Measurements from ENCODE around the gene GJC2. TPM values are rescaled to one million over a fixed set of nuclear protein-coding genes. Genes with fewer than 3 reads are reported as not detected.

Gene GJC2
- total RNA-seq, 1 experiment from 2014 or later, result 0.76 TPM

DNA sequence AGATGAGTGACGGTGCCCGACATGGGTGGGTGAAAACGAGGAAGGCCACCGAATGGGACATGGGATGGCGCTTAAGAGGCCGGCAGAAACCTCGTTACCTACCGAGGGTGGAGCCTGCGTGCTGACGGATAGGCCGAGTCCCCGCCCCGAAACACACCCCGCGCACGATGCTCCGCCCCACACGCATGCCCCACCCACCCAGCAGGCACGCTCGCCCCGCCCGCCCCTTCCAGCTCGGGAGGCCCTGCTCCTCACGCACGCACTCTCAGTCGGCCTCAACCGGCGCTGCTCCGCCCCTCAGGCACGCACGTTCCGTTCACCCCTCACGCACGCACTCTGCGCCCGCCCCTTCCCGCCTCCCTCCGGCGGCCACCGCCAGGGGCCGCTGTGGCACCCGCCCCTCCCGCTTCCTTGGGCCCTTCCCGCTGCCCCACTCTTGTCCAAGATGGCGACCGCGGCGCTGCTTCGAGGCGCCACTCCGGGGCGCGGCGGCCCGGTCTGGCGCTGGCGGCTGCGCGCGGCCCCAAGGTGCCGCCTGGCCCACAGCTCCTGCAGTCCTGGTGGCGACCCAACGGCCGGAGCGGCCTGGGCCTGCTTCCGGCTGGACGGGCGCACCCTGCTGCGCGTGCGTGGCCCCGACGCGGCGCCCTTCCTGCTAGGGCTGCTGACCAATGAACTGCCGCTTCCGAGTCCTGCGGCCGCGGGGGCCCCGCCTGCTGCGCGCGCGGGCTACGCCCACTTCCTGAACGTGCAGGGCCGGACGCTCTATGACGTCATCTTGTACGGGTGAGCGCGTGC is 15.8 kb downstream of the GJC2 start, which contains the start of gene IBA57:
IBA57 (plus strand) TSS at position 433 of the 798 bp plus-strand sequence; CDS start at position 446, 13 bp downstream.
- Histone ChIP-seq H3K79me2 (ENCODE audit: insufficient read depth, low read length) (peaks cover 29% of the 10 kb centered on the region), H3K9me3 (ENCODE audit: control insufficient read depth in 1 of 2, insufficient read depth in 1 of 2, low read depth in 1 of 2, low read length in 2 of 2) (no peaks in the 10 kb centered on the region), H2AFZ (ENCODE audit: low read depth, low read length, poor library complexity, severe bottlenecking) (no peak within 1 kb of the TSS), H3K27ac (ENCODE audit: low read depth, low read length) (peak within 1 kb of the TSS; percentile 100), H3K27me3 (ENCODE audit: insufficient read depth, low read length) (no peaks in the 10 kb centered on the region), H4K20me1 (ENCODE audit: insufficient read depth) (no peaks in the 10 kb centered on the region), H3K9me2 (ENCODE audit: insufficient read depth) (no peaks in the 10 kb centered on the region), H3K9ac (ENCODE audit: low read length) (peak within 1 kb of the TSS; percentile 85), H3K4me1 (ENCODE audit: control insufficient read depth in 1 of 2, insufficient read depth in 2 of 2, low read length in 2 of 2) (peaks cover 10 to 39% of the 10 kb centered on the region in 2 experiments), H3K4me3 (replicated peaks in 1 of 2; ENCODE audit: low read depth in 1 of 2, low read length in 2 of 2) (peak within 1 kb of the TSS; percentile 76 to 78), H3K36me3 (ENCODE audit: control insufficient read depth in 1 of 2, insufficient read depth in 2 of 2, low read length in 2 of 2) (no peaks in the 10 kb centered on the region), H3K4me2 (ENCODE audit: low read length) (peak within 1 kb of the TSS; percentile 98)
- RAD21 ChIA-PET (ENCODE audit: low non-redundant PET in 1 of 2, low total read pairs in 2 of 2, uncharacterized antibody in 2 of 2, unreplicated experiment in 2 of 2), result interaction anchor here (0.6 to 1.5 kb wide), 4 partner anchors 8 to 37 kb away, joined by 4 to 6 read pairs (median 5); no protein-coding TSS in a partner anchor
- ATAC-seq (peak; percentile 88), DNase-seq (ENCODE audit: low read depth, low spot score) (peak; percentile 97)
- intact Hi-C loops (cut with micrococcal nuclease), result loop anchor here (1.0 kb wide), 1 partner anchor 25 kb away; the partner anchor contains the start of gene GUK1
- CTCF ChIA-PET, result interaction anchor here (0.6 to 3.6 kb wide), 15 partner anchors 8 to 240 kb away, joined by 3 to 15 read pairs (median 3); no protein-coding TSS in a partner anchor
- BruUV-seq (replicated peaks), result no TSS peak
- TF ChIP-seq SIN3A (IDR thresholded peaks at IDR 0.05; ENCODE audit: low read depth) (no peak), ZFX (IDR thresholded peaks at IDR 0.05) (peak; percentile 91), JUND (IDR thresholded peaks at IDR 0.05) (no peak), RAD21 (IDR thresholded peaks at IDR 0.05; ENCODE audit: low read depth) (no peak), EGR1 (IDR thresholded peaks at IDR 0.05; ENCODE audit: low read depth) (peak; percentile 82; the same call in 1 of the 2 replicates), POLR2AphosphoS5 (IDR thresholded peaks at IDR 0.05; ENCODE audit: low read depth, low read length) (peak; percentile 88), TCF7L2 (IDR thresholded peaks at IDR 0.05; ENCODE audit: borderline replicate concordance, extremely low read depth, insufficient read depth, insufficient read length) (peak; percentile 13), POLR2A (IDR thresholded peaks at IDR 0.05; ENCODE audit: borderline replicate concordance, extremely low read depth, insufficient read depth, insufficient read length) (peak; percentile 64), SP1 (IDR thresholded peaks at IDR 0.05; ENCODE audit: low read depth) (peak; percentile 74), YY1 (IDR thresholded peaks at IDR 0.05; ENCODE audit: extremely low read depth, insufficient replicate concordance, low read depth, low read length) (peak; percentile 94), FOSL1 (IDR thresholded peaks at IDR 0.05; ENCODE audit: low read depth) (no peak)
- TF ChIP-seq, protein P1, sequence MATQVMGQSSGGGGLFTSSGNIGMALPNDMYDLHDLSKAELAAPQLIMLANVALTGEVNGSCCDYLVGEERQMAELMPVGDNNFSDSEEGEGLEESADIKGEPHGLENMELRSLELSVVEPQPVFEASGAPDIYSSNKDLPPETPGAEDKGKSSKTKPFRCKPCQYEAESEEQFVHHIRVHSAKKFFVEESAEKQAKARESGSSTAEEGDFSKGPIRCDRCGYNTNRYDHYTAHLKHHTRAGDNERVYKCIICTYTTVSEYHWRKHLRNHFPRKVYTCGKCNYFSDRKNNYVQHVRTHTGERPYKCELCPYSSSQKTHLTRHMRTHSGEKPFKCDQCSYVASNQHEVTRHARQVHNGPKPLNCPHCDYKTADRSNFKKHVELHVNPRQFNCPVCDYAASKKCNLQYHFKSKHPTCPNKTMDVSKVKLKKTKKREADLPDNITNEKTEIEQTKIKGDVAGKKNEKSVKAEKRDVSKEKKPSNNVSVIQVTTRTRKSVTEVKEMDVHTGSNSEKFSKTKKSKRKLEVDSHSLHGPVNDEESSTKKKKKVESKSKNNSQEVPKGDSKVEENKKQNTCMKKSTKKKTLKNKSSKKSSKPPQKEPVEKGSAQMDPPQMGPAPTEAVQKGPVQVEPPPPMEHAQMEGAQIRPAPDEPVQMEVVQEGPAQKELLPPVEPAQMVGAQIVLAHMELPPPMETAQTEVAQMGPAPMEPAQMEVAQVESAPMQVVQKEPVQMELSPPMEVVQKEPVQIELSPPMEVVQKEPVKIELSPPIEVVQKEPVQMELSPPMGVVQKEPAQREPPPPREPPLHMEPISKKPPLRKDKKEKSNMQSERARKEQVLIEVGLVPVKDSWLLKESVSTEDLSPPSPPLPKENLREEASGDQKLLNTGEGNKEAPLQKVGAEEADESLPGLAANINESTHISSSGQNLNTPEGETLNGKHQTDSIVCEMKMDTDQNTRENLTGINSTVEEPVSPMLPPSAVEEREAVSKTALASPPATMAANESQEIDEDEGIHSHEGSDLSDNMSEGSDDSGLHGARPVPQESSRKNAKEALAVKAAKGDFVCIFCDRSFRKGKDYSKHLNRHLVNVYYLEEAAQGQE (IDR thresholded peaks at IDR 0.05; ENCODE audit: low read depth), result no peak
- TF ChIP-seq, protein P2, sequence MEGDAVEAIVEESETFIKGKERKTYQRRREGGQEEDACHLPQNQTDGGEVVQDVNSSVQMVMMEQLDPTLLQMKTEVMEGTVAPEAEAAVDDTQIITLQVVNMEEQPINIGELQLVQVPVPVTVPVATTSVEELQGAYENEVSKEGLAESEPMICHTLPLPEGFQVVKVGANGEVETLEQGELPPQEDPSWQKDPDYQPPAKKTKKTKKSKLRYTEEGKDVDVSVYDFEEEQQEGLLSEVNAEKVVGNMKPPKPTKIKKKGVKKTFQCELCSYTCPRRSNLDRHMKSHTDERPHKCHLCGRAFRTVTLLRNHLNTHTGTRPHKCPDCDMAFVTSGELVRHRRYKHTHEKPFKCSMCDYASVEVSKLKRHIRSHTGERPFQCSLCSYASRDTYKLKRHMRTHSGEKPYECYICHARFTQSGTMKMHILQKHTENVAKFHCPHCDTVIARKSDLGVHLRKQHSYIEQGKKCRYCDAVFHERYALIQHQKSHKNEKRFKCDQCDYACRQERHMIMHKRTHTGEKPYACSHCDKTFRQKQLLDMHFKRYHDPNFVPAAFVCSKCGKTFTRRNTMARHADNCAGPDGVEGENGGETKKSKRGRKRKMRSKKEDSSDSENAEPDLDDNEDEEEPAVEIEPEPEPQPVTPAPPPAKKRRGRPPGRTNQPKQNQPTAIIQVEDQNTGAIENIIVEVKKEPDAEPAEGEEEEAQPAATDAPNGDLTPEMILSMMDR (IDR thresholded peaks at IDR 0.05 in 2 of 3, conservative IDR thresholded peaks at IDR 0.05 in 1 of 3; ENCODE audit: borderline replicate concordance in 1 of 3, insufficient read depth in 1 of 3, low read depth in 2 of 3, low read length in 2 of 3), result peak; percentile 40 to 85 (median 75); a peak in 4 of 6 replicates
- TF ChIP-seq, protein P3, sequence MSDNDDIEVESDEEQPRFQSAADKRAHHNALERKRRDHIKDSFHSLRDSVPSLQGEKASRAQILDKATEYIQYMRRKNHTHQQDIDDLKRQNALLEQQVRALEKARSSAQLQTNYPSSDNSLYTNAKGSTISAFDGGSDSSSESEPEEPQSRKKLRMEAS (IDR thresholded peaks at IDR 0.05), result peak; percentile 86
- TF ChIP-seq, protein P4, sequence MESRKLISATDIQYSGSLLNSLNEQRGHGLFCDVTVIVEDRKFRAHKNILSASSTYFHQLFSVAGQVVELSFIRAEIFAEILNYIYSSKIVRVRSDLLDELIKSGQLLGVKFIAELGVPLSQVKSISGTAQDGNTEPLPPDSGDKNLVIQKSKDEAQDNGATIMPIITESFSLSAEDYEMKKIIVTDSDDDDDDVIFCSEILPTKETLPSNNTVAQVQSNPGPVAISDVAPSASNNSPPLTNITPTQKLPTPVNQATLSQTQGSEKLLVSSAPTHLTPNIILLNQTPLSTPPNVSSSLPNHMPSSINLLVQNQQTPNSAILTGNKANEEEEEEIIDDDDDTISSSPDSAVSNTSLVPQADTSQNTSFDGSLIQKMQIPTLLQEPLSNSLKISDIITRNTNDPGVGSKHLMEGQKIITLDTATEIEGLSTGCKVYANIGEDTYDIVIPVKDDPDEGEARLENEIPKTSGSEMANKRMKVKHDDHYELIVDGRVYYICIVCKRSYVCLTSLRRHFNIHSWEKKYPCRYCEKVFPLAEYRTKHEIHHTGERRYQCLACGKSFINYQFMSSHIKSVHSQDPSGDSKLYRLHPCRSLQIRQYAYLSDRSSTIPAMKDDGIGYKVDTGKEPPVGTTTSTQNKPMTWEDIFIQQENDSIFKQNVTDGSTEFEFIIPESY (IDR thresholded peaks at IDR 0.05; ENCODE audit: extremely low read depth, insufficient replicate concordance, low read length), result peak; percentile 64
- POLR2A ChIA-PET, result interaction anchor here (0.6 to 1.6 kb wide), 15 partner anchors 8 to 1596 kb away, joined by 3 to 12 read pairs (median 4); partner anchors contain the start of gene GUK1

Data from HCT116 (cell line).